ENCODE results near the gene CHRD.
A peak's percentile ranks its signal among the peaks of the same experiment; 100 is the strongest.
"Not testable (repeated sequence)": the region's sequence is repeated elsewhere in the genome, so short reads cannot be mapped to it uniquely, and the experiment has no call there.

Gene CHRD

GRCh38 chr3:184409946-184410500 is 30.2 kb downstream of the CHRD start:
- DNase-seq = no peak

GRCh38 chr3:184414418-184415202 is 34.8 kb downstream of the CHRD start:
- DNase-seq = no peak

DNA sequence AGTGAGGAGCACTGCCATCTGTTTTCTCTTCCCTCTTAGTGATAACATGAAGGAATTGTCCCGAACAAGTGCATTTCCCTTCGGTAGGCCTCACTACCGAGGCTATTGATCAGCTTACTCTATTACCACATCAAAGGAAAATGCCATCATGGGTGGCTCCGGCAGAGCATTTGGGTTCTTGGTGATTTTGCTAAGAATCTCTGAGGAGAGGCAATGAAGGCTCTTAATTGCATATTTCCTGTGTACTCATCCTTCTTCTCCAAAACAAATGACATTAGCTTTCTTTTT is 35.3 kb downstream of the CHRD start:
- no peak for DNase-seq

DNA sequence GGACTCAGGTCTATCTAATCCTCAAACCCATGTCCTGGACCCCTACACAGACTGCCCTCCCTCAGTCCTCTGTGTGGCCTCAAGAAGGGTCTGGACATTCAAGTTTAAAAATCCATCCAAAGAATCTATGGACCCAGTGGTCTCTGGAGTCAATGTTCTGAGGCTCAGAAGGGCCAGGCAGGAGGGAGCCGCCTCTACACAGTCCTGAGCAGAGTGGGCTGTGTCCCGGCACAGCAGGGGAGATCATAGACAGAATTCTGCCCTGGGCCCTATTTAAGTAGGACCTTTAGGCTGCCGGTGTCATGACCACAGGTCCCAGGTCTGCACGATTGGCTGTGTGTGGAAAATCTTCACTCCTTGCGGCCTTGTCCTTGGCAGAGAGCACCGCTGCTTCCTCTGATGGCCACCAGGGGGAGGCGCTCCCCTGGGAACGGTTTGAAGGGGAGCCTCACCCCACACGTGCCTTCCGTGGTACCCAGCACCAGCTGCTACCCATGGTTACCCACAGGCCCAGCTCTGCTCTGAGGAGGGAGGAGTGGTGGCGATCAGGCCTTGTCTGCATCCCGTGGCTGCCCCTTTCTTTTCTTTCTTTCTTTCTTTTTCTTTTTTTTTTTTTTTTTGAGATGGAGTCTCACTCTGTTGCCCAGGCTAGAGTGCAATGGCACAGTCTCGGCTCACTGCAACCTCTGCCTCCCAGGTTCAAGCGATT is 37.9 kb downstream of the CHRD start:
- DNase-seq = peak in 40 of 56 donors; percentile 5 to 72 (median 30)

- peak in 1 of 56 donors; percentile 23 for DNase-seq
These were observed 39.3 kb downstream of the CHRD start for GRCh38 chr3:184419171-184419570.

GRCh38 chr3:184423561-184423960 is 43.7 kb downstream of the CHRD start:
- no peak for DNase-seq

- DNase-seq = no peak
These were observed 46.9 kb downstream of the CHRD start for GRCh38 chr3:184426691-184427141.

DNA sequence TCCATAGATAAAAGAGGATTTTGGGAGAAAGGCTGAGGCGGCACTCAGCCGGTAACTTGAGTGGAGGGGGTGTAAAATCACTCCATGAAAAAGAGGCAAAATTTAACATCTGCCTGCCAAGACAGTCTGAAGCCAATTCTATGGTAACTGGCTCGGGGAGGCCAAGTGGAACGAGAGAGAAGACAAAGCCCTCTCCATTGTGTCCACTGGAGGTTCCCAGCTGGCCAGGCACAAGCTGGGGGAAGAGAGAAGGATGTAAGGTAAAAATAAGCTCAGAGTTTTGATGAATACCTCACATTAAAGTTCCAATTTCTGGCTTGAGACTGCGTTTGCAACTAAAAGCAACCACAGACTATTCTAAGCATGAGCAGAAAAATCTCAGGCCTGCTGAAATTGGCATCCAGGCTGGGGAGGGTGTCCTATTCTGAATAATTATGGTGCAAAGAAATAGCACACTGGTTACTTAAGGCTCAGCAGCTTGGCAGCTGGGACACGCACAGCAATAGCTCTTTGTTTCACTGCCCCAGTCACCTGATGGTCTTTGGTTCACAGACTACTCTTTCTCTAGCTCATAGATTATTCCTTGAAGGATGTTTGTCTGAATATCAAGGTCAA is 48.8 kb downstream of the CHRD start:
- DNase-seq = peak in 23 of 56 donors; percentile 3 to 71 (median 21)

GRCh38 chr3:184429786-184430185 is 49.9 kb downstream of the CHRD start:
- DNase-seq = no peak

DNA sequence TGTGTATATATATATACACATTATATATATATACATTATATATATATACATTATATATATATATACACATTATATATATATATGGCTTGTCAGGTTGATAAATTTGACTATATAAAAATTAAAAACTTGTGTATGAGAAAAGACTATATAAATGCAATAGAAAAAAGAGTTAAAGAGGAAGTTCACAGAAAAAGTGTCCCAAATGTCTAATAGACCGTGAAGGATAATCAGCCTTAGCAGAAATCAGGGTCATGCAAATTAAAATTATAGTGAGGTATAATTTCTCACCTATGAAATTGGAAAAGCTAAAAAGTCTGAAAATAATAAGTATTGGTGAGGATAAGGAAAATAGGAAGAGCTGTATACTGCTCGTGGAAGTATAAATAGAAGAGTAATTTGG is 51.1 kb downstream of the CHRD start:
- DNase-seq = no peak

DNA sequence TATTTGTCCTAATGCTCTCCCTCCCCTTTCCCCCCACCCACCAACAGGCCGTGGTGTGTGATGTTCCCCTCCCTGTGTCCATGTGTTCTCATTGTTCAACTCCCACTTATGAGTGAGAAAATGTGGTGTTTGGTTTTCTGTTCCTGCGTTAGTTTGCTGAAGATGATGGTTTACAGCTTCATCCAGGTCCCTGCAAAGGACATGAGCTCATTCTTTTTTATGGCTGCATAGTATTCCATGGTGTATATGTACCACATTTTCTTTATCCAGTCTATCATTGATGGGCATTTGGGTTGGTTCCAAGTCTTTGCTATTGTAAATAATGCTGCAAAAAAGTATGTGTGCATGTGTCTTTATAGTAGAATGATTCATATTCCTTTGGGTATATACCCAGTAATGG is 53.3 kb downstream of the CHRD start:
- DNase-seq = not testable (repeated sequence)

- no peak for DNase-seq
These were observed 59.2 kb downstream of the CHRD start for GRCh38 chr3:184439096-184439495.

All from amygdala (tissue), 56 donors.